Chondrocyte (in vitro differentiated cells): ENCODE measurements around the gene INHA. TPM values are rescaled to one million over a fixed set of nuclear protein-coding genes. Genes with fewer than 3 reads are reported as not detected.
A peak's percentile ranks its signal among the peaks of the same experiment; 100 is the strongest.

ENCODE experiments used
- DNase-seq: peaks from one replicate; pipeline ENCODE4 v3.0.0; 2021; ENCODE audit warnings: mixed read lengths, low spot score
- H3K27ac Mint-ChIP-seq: one replicate; pipeline ENCODE4 v1.8.0; 2021; ENCODE audit warnings: mild to moderate bottlenecking, moderate library complexity, mixed read lengths; ENCODE audit not compliant: unreplicated experiment
- H3K27me3 Mint-ChIP-seq: 2 replicates; pipeline ENCODE4 v1.8.0; 2021; ENCODE audit warnings: low read depth, mixed read lengths
- H3K36me3 Mint-ChIP-seq: 2 replicates; pipeline ENCODE4 v1.8.0; 2021; ENCODE audit warnings: low read depth, mixed read lengths
- H3K4me1 Mint-ChIP-seq: 2 replicates; pipeline ENCODE4 v1.8.0; 2021; ENCODE audit warnings: low read depth, mild to moderate bottlenecking, mixed read lengths
- H3K4me3 Mint-ChIP-seq: one replicate; pipeline ENCODE4 v1.8.0; 2021; ENCODE audit warnings: mild to moderate bottlenecking, moderate library complexity, mixed read lengths; ENCODE audit not compliant: unreplicated experiment
- H3K9me3 Mint-ChIP-seq: 2 replicates; pipeline ENCODE4 v1.8.0; 2021; ENCODE audit warnings: low read depth, mixed read lengths
- CTCF ChIP-seq: fragments of 200-600 bp; sonication (generic); IDR thresholded peaks from 2 replicates; pipeline ENCODE4 v1.5.0; 2021; ENCODE audit warnings: antibody characterized with exemption, mild to moderate bottlenecking, moderate library complexity
- total RNA-seq: library from RNA; stranded (reverse); gene quantifications from 3 replicates; pipeline ENCODE4 v1.2.1, GENCODE V29; 2021

Gene INHA
- total RNA-seq, 1 donor from 2014 or later = 1.0 TPM

- peaks cover 20% of the 10 kb centered on the region for H3K4me1 Mint-ChIP-seq
- no peaks in the 10 kb centered on the region for H3K27me3 Mint-ChIP-seq
- H3K36me3 Mint-ChIP-seq = peaks cover 9% of the 10 kb centered on the region
- peak overlapping the region; percentile 59 for H3K4me3 Mint-ChIP-seq
- no peak overlapping the region for H3K27ac Mint-ChIP-seq
- H3K9me3 Mint-ChIP-seq = no peaks in the 10 kb centered on the region
- TF ChIP-seq CTCF = no peak
- DNase-seq = no peak
These were observed 1.2 kb upstream of the INHA start for GRCh38 chr2:219570924-219571310.

DNA sequence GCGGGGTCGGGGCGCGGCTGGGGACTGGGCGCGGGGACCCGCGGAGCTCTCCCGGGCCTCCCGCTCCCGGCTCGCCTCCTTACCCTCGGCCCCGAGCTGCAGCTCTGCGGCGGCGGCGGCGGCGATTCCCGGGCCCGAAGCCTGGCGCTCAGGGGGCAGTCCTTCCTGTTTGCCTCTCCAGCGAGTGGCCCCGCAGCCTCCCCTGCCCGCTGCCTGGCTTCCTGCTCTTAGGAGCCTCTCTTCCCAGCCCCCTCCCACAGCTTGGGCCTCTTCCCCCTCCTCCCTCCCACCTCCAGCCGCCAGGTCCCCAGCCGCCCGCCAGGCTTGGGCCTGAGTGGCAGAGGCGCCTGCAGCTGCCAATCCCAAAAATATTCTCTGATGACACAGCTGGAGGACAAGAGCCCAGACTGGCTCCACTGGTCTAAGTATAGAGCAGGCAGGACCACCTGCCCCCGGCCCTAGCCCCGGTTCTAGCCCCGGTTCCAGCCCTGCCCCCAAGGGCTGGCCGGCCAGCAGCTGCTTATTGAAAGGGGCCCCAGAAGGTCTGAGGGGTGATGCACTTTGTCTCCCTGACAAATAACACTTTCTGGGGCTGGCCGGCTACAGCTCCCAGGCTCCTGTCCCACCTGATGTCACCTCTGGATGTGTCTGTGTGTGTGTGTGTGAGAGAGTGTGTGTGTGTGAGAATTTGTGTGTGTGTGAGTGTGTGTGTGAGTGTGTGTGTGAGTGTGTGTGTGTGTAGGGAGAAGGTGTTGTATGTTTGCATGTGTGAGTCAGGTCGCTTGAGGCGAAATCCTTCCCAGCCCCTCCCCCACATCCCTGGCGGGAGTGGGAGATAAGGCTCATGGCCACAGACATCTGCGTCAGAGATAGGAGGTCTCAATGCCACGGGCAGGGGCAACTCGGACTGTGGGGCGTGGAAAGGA, 536 bp upstream of the INHA start, which contains the start of gene OBSL1:
Gene OBSL1 (minus strand): TSS at position 229 of the 926 bp plus-strand sequence. CDS start 307 bp downstream, outside the sequence.
- H3K9me3 Mint-ChIP-seq = no peaks in the 10 kb centered on the region
- peak within 1 kb of the TSS; percentile 69 for H3K27ac Mint-ChIP-seq
- H3K4me3 Mint-ChIP-seq = peak within 1 kb of the TSS; percentile 76
- H3K36me3 Mint-ChIP-seq = peaks cover 5% of the 10 kb centered on the region
- no peaks in the 10 kb centered on the region for H3K27me3 Mint-ChIP-seq
- peak; percentile 94 for DNase-seq
- no peak for TF ChIP-seq CTCF
- peaks cover 20% of the 10 kb centered on the region for H3K4me1 Mint-ChIP-seq

GRCh38 chr2:219573166-219573565, 1.1 kb downstream of the INHA start:
- Mint-ChIP-seq H3K27ac (no peak overlapping the region), H3K27me3 (no peaks in the 10 kb centered on the region), H3K4me1 (peaks cover 28% of the 10 kb centered on the region), H3K4me3 (no peak overlapping the region), H3K9me3 (no peaks in the 10 kb centered on the region), H3K36me3 (no peaks in the 10 kb centered on the region)
- no peak for DNase-seq
- TF ChIP-seq CTCF = no peak

DNA sequence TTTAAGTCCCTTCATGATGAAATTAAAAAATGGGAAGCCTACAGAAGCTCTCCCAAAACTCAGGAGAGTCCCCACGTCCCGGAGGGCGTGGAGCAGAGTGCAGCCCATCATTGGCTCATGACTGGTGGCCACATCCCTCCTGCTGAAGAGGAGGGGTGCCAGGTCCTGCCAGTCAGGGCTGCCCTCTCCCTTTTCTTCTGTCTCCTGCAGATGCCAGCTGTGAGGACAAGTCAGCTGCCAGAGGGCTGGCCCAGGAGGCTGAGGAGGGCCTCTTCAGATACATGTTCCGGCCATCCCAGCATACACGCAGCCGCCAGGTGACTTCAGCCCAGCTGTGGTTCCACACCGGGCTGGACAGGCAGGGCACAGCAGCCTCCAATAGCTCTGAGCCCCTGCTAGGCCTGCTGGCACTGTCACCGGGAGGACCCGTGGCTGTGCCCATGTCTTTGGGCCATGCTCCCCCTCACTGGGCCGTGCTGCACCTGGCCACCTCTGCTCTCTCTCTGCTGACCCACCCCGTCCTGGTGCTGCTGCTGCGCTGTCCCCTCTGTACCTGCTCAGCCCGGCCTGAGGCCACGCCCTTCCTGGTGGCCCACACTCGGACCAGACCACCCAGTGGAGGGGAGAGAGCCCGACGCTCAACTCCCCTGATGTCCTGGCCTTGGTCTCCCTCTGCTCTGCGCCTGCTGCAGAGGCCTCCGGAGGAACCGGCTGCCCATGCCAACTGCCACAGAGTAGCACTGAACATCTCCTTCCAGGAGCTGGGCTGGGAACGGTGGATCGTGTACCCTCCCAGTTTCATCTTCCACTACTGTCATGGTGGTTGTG, 2.6 kb downstream of the INHA start:
- no peak for TF ChIP-seq CTCF
- Mint-ChIP-seq H3K4me1 (peaks cover 27% of the 10 kb centered on the region), H3K27ac (no peak overlapping the region), H3K27me3 (no peaks in the 10 kb centered on the region), H3K4me3 (no peak overlapping the region), H3K9me3 (no peaks in the 10 kb centered on the region), H3K36me3 (no peaks in the 10 kb centered on the region)
- no peak for DNase-seq
